ENCODE results near the gene HYAL3.

HYAL3 gene

GRCh38 chr3:50254577-50255250, 44.5 kb downstream of the HYAL3 start:
- DNase-seq (ENCODE audit: low read depth in 2 of 2), result peak; percentile 81 to 82
- TF ChIP-seq CTCF (IDR thresholded peaks at IDR 0.05; ENCODE audit: low read depth, low read length), result no peak

GRCh38 chr3:50251220-50251619, 48.0 kb downstream of the HYAL3 start:
- H3K4me3 ChIP-seq (replicated peaks in 1 of 2; ENCODE audit: low read depth in 2 of 2, low read length in 2 of 2), result no peak overlapping the region
- DNase-seq (ENCODE audit: low read depth in 2 of 2), result peak; percentile 79 to 95
- TF ChIP-seq CTCF (IDR thresholded peaks at IDR 0.05; ENCODE audit: low read depth, low read length), result no peak

More at GRCh38 chr3:50254577-50255250, 44.5 kb downstream of the HYAL3 start:
- H3K4me3 ChIP-seq (replicated peaks in 1 of 2; ENCODE audit: low read depth in 2 of 2, low read length in 2 of 2), result no peak overlapping the region

GRCh38 chr3:50250514-50250913, 48.7 kb downstream of the HYAL3 start:
- no peak for DNase-seq (ENCODE audit: low read depth in 2 of 2)
- H3K4me3 ChIP-seq (replicated peaks in 1 of 2; ENCODE audit: low read depth in 2 of 2, low read length in 2 of 2), result no peak overlapping the region
- no peak for TF ChIP-seq CTCF (IDR thresholded peaks at IDR 0.05; ENCODE audit: low read depth, low read length)

- no peak for DNase-seq (ENCODE audit: low read depth in 2 of 2)
- H3K4me3 ChIP-seq (replicated peaks in 1 of 2; ENCODE audit: low read depth in 2 of 2, low read length in 2 of 2), result no peak overlapping the region
- TF ChIP-seq CTCF (IDR thresholded peaks at IDR 0.05; ENCODE audit: low read depth, low read length), result no peak
Measured at GRCh38 chr3:50249457-50249856, 49.7 kb downstream of the HYAL3 start.

- DNase-seq (ENCODE audit: low read depth in 2 of 2), result no peak
- H3K4me3 ChIP-seq (replicated peaks in 1 of 2; ENCODE audit: low read depth in 2 of 2, low read length in 2 of 2), result no peak overlapping the region
- TF ChIP-seq CTCF (IDR thresholded peaks at IDR 0.05; ENCODE audit: low read depth, low read length), result no peak
Measured at GRCh38 chr3:50248387-50248786, 50.8 kb downstream of the HYAL3 start.

- peak; percentile 87 to 97 for DNase-seq (ENCODE audit: low read depth in 2 of 2)
- no peak for TF ChIP-seq CTCF (IDR thresholded peaks at IDR 0.05; ENCODE audit: low read depth, low read length)
- H3K4me3 ChIP-seq (replicated peaks in 1 of 2; ENCODE audit: low read depth in 2 of 2, low read length in 2 of 2), result peak overlapping the region in 1 of 2 donors; percentile 38
Measured at GRCh38 chr3:50246517-50246954, 52.7 kb downstream of the HYAL3 start.
